SU-DHL-6 (cell line): Measurements from ENCODE around the gene SEPTIN10.

Experiments used
- H2AFZ ChIP-seq: fragments of 200-600 bp; sonication (generic); 2 replicates; pipeline ENCODE4 v1.6.1; 2014; ENCODE audit warnings: low read depth, mild to moderate bottlenecking, moderate library complexity, mixed read lengths, antibody characterized with exemption, low read length; ENCODE audit not compliant: severe bottlenecking
- H3F3A ChIP-seq: fragments of 200-600 bp; shearing (Covaris generic); 2 replicates; pipeline ENCODE4 v1.6.0; 2016; ENCODE audit warnings: antibody characterized with exemption, mild to moderate bottlenecking; ENCODE audit not compliant: insufficient read depth
- H3K27ac ChIP-seq: fragments of 200-600 bp; sonication (generic); 2 replicates; pipeline ENCODE4 v1.5.1; 2016; ENCODE audit warnings: low read depth, mild to moderate bottlenecking, low read length, moderate library complexity, mixed read lengths
- H3K27me3 ChIP-seq: fragments of 200-600 bp; sonication (generic), shearing (Covaris generic); 2 replicates; pipeline ENCODE4 v1.6.0; 2014; ENCODE audit warnings: mild to moderate bottlenecking, low read length
- H3K36me3 ChIP-seq: fragments of 200-600 bp; sonication (generic); 2 replicates; pipeline ENCODE4 v1.6.1; 2014; ENCODE audit warnings: mild to moderate bottlenecking, low read length, mixed read lengths
- H3K4me2 ChIP-seq: fragments of 300-600, 200-600 bp; shearing (Covaris generic), sonication (generic); 2 replicates; pipeline ENCODE4 v1.6.0; 2014; ENCODE audit warnings: low read length, low read depth, mild to moderate bottlenecking; ENCODE audit not compliant: poor library complexity, severe bottlenecking
- H3K4me3 ChIP-seq: fragments of 200-600 bp; sonication (generic); 2 replicates; pipeline ENCODE4 v1.5.1; 2014; ENCODE audit warnings: antibody characterized with exemption, low read length, mild to moderate bottlenecking, mixed read lengths; ENCODE audit not compliant: insufficient read depth, poor library complexity, severe bottlenecking
- H3K79me2 ChIP-seq: fragments of 200-600 bp; sonication (generic); 2 replicates; pipeline ENCODE4 v1.6.1; 2014; ENCODE audit warnings: mild to moderate bottlenecking, low read length, moderate library complexity; ENCODE audit not compliant: insufficient read depth
- H3K9ac ChIP-seq: fragments of 200-600 bp; sonication (generic); 2 replicates; pipeline ENCODE4 v1.7.0; 2014; ENCODE audit warnings: mild to moderate bottlenecking, low read length
- H3K9me2 ChIP-seq: fragments of 200-600 bp; sonication (generic); replicated peaks from 2 replicates; pipeline ENCODE4 v1.6.1; 2014; ENCODE audit warnings: low read length; ENCODE audit not compliant: insufficient read depth
- H3K9me3 ChIP-seq: fragments of 200-600 bp; sonication (generic); 2 replicates; pipeline ENCODE4 v1.6.1; 2014; ENCODE audit warnings: low read length, mixed read lengths; ENCODE audit not compliant: insufficient read depth
- H4K20me1 ChIP-seq: fragments of 200-600 bp; sonication (generic); 2 replicates; pipeline ENCODE4 v1.6.1; 2014; ENCODE audit warnings: low read depth, mild to moderate bottlenecking, antibody characterized with exemption, low read length, moderate library complexity, mixed read lengths
- EZH2phosphoT487 ChIP-seq: fragments of 200-600 bp; sonication (generic), shearing (Covaris generic); conservative IDR thresholded peaks from 2 replicates; pipeline ENCODE4 v1.6.1; 2018; ENCODE audit warnings: mild to moderate bottlenecking, antibody characterized with exemption, low read length, moderate library complexity, mixed read lengths
- TF ChIP-seq, protein P1 (sequence below): fragments of 200-600 bp; sonication (generic); IDR thresholded peaks from one replicate; pipeline ENCODE4 v1.5.1; 2017; ENCODE audit warnings: antibody characterized with exemption, mild to moderate bottlenecking, low read length, moderate library complexity; ENCODE audit not compliant: insufficient read depth, poor library complexity, severe bottlenecking

Gene SEPTIN10

GRCh38 chr2:109601783-109602182, 12.0 kb downstream of the SEPTIN10 start:
- Histone ChIP-seq H3K9me3 (no peaks in the 10 kb centered on the region), H3F3A (no peaks in the 10 kb centered on the region), H3K4me3 (no peak overlapping the region), H3K9me2 (no peaks in the 10 kb centered on the region), H2AFZ (no peak overlapping the region), H3K27ac (no peak overlapping the region), H3K36me3 (no peaks in the 10 kb centered on the region), H3K4me2 (no peak overlapping the region), H3K9ac (no peak overlapping the region), H3K79me2 (no peaks in the 10 kb centered on the region), H3K27me3 (no peaks in the 10 kb centered on the region), H4K20me1 (no peaks in the 10 kb centered on the region)
- TF ChIP-seq, protein P1, sequence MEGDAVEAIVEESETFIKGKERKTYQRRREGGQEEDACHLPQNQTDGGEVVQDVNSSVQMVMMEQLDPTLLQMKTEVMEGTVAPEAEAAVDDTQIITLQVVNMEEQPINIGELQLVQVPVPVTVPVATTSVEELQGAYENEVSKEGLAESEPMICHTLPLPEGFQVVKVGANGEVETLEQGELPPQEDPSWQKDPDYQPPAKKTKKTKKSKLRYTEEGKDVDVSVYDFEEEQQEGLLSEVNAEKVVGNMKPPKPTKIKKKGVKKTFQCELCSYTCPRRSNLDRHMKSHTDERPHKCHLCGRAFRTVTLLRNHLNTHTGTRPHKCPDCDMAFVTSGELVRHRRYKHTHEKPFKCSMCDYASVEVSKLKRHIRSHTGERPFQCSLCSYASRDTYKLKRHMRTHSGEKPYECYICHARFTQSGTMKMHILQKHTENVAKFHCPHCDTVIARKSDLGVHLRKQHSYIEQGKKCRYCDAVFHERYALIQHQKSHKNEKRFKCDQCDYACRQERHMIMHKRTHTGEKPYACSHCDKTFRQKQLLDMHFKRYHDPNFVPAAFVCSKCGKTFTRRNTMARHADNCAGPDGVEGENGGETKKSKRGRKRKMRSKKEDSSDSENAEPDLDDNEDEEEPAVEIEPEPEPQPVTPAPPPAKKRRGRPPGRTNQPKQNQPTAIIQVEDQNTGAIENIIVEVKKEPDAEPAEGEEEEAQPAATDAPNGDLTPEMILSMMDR = no peak
- no peak for TF ChIP-seq EZH2phosphoT487

DNA sequence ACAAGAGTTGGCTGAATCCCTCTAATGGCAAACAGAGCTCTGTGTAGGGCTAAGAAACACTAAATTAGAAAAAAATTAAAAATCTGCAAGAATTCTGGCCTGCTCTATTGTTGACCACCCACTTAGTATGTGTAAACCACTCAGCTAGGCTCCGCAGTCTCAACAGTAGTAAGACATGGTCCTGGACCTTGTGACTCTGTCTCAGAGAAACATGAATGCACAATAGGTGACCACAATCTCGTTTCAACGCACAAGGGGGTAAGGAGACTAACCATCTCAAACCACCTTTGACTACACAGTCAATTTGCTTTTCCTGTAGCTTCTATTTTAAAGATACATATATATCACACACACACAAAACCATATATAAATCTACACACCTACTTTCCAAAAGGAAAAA, 16.5 kb downstream of the SEPTIN10 start:
- Histone ChIP-seq H3F3A (no peaks in the 10 kb centered on the region), H3K4me2 (no peak overlapping the region), H2AFZ (no peak overlapping the region), H3K9ac (no peak overlapping the region), H3K27me3 (no peaks in the 10 kb centered on the region), H3K4me3 (no peak overlapping the region), H3K27ac (no peak overlapping the region), H4K20me1 (no peaks in the 10 kb centered on the region), H3K36me3 (no peaks in the 10 kb centered on the region), H3K79me2 (no peaks in the 10 kb centered on the region), H3K9me2 (no peaks in the 10 kb centered on the region), H3K9me3 (no peaks in the 10 kb centered on the region)
- TF ChIP-seq EZH2phosphoT487 = no peak
- TF ChIP-seq, protein P1 = no peak

DNA sequence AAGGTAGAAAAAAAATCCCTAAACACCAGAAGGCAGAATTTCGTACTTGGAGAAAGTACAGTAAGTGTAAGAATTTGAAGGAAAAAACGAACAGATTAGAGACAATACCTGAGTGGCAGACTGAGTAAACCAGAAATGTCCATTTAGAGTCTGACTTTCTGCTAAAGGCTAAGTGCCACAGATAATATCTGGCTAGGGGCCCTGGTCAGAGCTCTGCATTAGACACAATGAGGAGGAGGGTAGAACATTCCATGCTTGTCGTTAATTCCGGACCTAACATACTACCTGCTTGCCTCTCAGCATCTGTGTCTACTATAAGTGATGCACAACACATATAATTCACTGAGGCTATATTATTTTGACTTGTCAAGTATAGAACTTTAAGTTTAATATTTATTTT, 18.1 kb downstream of the SEPTIN10 start:
- Histone ChIP-seq H3K9me3 (no peaks in the 10 kb centered on the region), H3F3A (no peaks in the 10 kb centered on the region), H3K4me3 (no peak overlapping the region), H3K27ac (no peak overlapping the region), H4K20me1 (no peaks in the 10 kb centered on the region), H3K9ac (no peak overlapping the region), H2AFZ (no peak overlapping the region), H3K9me2 (no peaks in the 10 kb centered on the region), H3K36me3 (no peaks in the 10 kb centered on the region), H3K79me2 (no peaks in the 10 kb centered on the region), H3K27me3 (no peaks in the 10 kb centered on the region), H3K4me2 (no peak overlapping the region)
- TF ChIP-seq, protein P1 = no peak
- TF ChIP-seq EZH2phosphoT487 = no peak
